ENCODE data around the gene BCAS1.
"Not testable (repeated sequence)": the region's sequence is repeated elsewhere in the genome, so short reads cannot be mapped to it uniquely, and the experiment has no call there.

The BCAS1 gene

GRCh38 chr20:53981752-53982437 is 88.5 kb downstream of the BCAS1 start:
- no peak for DNase-seq

- DNase-seq, result no peak
Observed at GRCh38 chr20:53981130-53981529, 89.3 kb downstream of the BCAS1 start.

- DNase-seq, result no peak
Observed at GRCh38 chr20:53980031-53980465, 90.3 kb downstream of the BCAS1 start.

- no peak for DNase-seq
Observed at GRCh38 chr20:53978497-53978896, 91.9 kb downstream of the BCAS1 start.

GRCh38 chr20:53977391-53977790 is 93.0 kb downstream of the BCAS1 start:
- no peak for DNase-seq

GRCh38 chr20:53975761-53976160 is 94.6 kb downstream of the BCAS1 start:
- no peak for DNase-seq

- no peak for DNase-seq
Observed at GRCh38 chr20:53974785-53975555, 95.4 kb downstream of the BCAS1 start.

GRCh38 chr20:53973882-53974281 is 96.5 kb downstream of the BCAS1 start:
- not testable (repeated sequence) for DNase-seq

- no peak for DNase-seq
Observed at GRCh38 chr20:53972179-53972578, 98.2 kb downstream of the BCAS1 start.

- DNase-seq, result no peak
Observed at GRCh38 chr20:53971096-53971683, 99.2 kb downstream of the BCAS1 start.

- no peak for DNase-seq
Observed at GRCh38 chr20:53970232-53970631, 100.2 kb downstream of the BCAS1 start.

- DNase-seq, result no peak
Observed at GRCh38 chr20:53967527-53967926, 102.9 kb downstream of the BCAS1 start.

- no peak for DNase-seq
Observed at GRCh38 chr20:53966774-53967398, 103.5 kb downstream of the BCAS1 start.

GRCh38 chr20:53964501-53965253 is 105.7 kb downstream of the BCAS1 start:
- no peak for DNase-seq

GRCh38 chr20:53964067-53964466 is 106.3 kb downstream of the BCAS1 start:
- no peak for DNase-seq

GRCh38 chr20:53963635-53964034 is 106.8 kb downstream of the BCAS1 start:
- no peak for DNase-seq

GRCh38 chr20:53962388-53962787 is 108.0 kb downstream of the BCAS1 start:
- no peak for DNase-seq

GRCh38 chr20:53961527-53961926 is 108.9 kb downstream of the BCAS1 start:
- no peak for DNase-seq

- no peak for DNase-seq
Observed at GRCh38 chr20:53960579-53961272, 109.7 kb downstream of the BCAS1 start.

- no peak for DNase-seq
Observed at GRCh38 chr20:53959911-53960578, 110.3 kb downstream of the BCAS1 start.

- DNase-seq, result no peak
Observed at GRCh38 chr20:53958260-53958659, 112.1 kb downstream of the BCAS1 start.
